Subcutaneous adipose tissue (tissue), 4 donors: ENCODE data around the gene DDX55. TPM values are rescaled to one million over a fixed set of nuclear protein-coding genes. Genes with fewer than 3 reads are reported as not detected.

Experiments
- CTCF ChIP-seq: fragments of 450-650 bp; IDR thresholded peaks from one replicate; pipeline ENCODE4 v1.5.1; 2016; ENCODE audit warnings: low read depth, mild to moderate bottlenecking, control low read depth, antibody characterized with exemption, moderate library complexity
- total RNA-seq, 4 donors: library from RNA; depleted of rRNA; stranded (reverse); fragments of >200 nt; gene quantifications; one replicate each; pipeline ENCODE4 v1.1.0, GENCODE V29; 2016

DDX55 gene
- total RNA-seq, 4 donors from 2014 or later = 16.5 to 35.6 (median 19.4) TPM

- TF ChIP-seq CTCF = no peak
These were observed 15.7 kb downstream of the DDX55 start for GRCh38 chr12:123617580-123617979.

GRCh38 chr12:123621101-123621500 is 19.2 kb downstream of the DDX55 start:
- TF ChIP-seq CTCF = no peak

- TF ChIP-seq CTCF = no peak
These were observed 20.0 kb downstream of the DDX55 start for GRCh38 chr12:123621619-123622530.

- TF ChIP-seq CTCF = no peak
These were observed 31.7 kb downstream of the DDX55 start, which contains the start of the genes EIF2B1 and GTF2H3 for GRCh38 chr12:123633379-123634141. Gene EIF2B1, minus strand, starts transcription at chr12:123633686. Its CDS starts 129 bp downstream, at chr12:123633557. Gene GTF2H3, plus strand, starts transcription at chr12:123633829. Its CDS starts 31 bp downstream, at chr12:123633860.

GRCh38 chr12:123634142-123634561 is 32.3 kb downstream of the DDX55 start:
- no peak for TF ChIP-seq CTCF

GRCh38 chr12:123643911-123644310 is 42.0 kb downstream of the DDX55 start:
- no peak for TF ChIP-seq CTCF

GRCh38 chr12:123645380-123645779 is 43.5 kb downstream of the DDX55 start:
- no peak for TF ChIP-seq CTCF
